ENCODE results near the gene FZR1. TPM values are rescaled to one million over a fixed set of nuclear protein-coding genes. Genes with fewer than 3 reads are reported as not detected.

Gene FZR1
- total and polyA plus RNA-seq, 9 of the 15 experiments (the other 6 are each of a cell fraction or from before 2014, with no cell fraction given) = 0.18 to 48.0 (median 22.2) TPM

- TF ChIP-seq ARID1B (IDR thresholded peaks at IDR 0.05) (peak; percentile 56), FOXK2 (conservative IDR thresholded peaks at IDR 0.05 in 1 of 2, IDR thresholded peaks at IDR 0.05 in 1 of 2; ENCODE audit: low read depth in 2 of 2) (peak in 1 of 2 experiments; percentile 60; a peak in 2 of 4 replicates), MAFF (IDR thresholded peaks at IDR 0.05; ENCODE audit: low read length) (peak; percentile 25), RCOR1 (IDR thresholded peaks at IDR 0.05; ENCODE audit: borderline replicate concordance in 1 of 2, low read depth in 2 of 2, low read length in 2 of 2) (peak; percentile 19 to 63; a peak in 2 of 4 replicates), CREM (IDR thresholded peaks at IDR 0.05; ENCODE audit: low read depth) (peak; percentile 87), ATF1 (CRISPR knock-in tag; IDR thresholded peaks at IDR 0.05) (no peak), ATF1 (tag; IDR thresholded peaks at IDR 0.05) (0 out of 2 replicates have a peak, but pooled peaks have one; percentile 30), TAL1 (IDR thresholded peaks at IDR 0.05) (peak; percentile 46; the same call in 1 of the 2 replicates), ASH1L (IDR thresholded peaks at IDR 0.05; ENCODE audit: borderline replicate concordance, low read depth, partially characterized antibody) (no peak), HDAC6 (IDR thresholded peaks at IDR 0.05; ENCODE audit: low read depth, low read length) (no peak), SMARCB1 (IDR thresholded peaks at IDR 0.05; ENCODE audit: insufficient read length, low read depth) (no peak), SMAD3 (CRISPR knock-in tag; conservative IDR thresholded peaks at IDR 0.05) (no peak), CREB3 (tag; conservative IDR thresholded peaks at IDR 0.05; ENCODE audit: low read depth) (0 out of 2 replicates have a peak, but pooled peaks have one; percentile 33), CCNT2 (IDR thresholded peaks at IDR 0.05; ENCODE audit: borderline replicate concordance, extremely low read depth, insufficient read length, low read depth, low read length) (peak; percentile 15), ZNF395 (CRISPR knock-in tag; IDR thresholded peaks at IDR 0.05) (peak; percentile 29; the same call in 1 of the 2 replicates), CCAR2 (IDR thresholded peaks at IDR 0.05; ENCODE audit: low read depth, low read length) (no peak), SREBF1 (IDR thresholded peaks at IDR 0.05; ENCODE audit: borderline replicate concordance, low read depth, low read length) (no peak), TCF7 (IDR thresholded peaks at IDR 0.05; ENCODE audit: borderline replicate concordance) (no peak), TFAP4 (CRISPR knock-in tag; IDR thresholded peaks at IDR 0.05; ENCODE audit: borderline replicate concordance) (peak; percentile 30), POLR2AphosphoS5 (IDR thresholded peaks at IDR 0.05; ENCODE audit: control insufficient read depth, insufficient read depth, low read depth, low read length) (peak; percentile 39; the same call in 1 of the 2 replicates), HDAC2 (IDR thresholded peaks at IDR 0.05) (peak; percentile 62), PCBP1 (IDR thresholded peaks at IDR 0.05; ENCODE audit: low read depth, low read length, poor library complexity, severe bottlenecking) (no peak)
- TF ChIP-seq, protein P1, sequence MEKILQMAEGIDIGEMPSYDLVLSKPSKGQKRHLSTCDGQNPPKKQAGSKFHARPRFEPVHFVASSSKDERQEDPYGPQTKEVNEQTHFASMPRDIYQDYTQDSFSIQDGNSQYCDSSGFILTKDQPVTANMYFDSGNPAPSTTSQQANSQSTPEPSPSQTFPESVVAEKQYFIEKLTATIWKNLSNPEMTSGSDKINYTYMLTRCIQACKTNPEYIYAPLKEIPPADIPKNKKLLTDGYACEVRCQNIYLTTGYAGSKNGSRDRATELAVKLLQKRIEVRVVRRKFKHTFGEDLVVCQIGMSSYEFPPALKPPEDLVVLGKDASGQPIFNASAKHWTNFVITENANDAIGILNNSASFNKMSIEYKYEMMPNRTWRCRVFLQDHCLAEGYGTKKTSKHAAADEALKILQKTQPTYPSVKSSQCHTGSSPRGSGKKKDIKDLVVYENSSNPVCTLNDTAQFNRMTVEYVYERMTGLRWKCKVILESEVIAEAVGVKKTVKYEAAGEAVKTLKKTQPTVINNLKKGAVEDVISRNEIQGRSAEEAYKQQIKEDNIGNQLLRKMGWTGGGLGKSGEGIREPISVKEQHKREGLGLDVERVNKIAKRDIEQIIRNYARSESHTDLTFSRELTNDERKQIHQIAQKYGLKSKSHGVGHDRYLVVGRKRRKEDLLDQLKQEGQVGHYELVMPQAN (IDR thresholded peaks at IDR 0.05; ENCODE audit: borderline replicate concordance) = no peak
These were observed 3.0 kb upstream of the FZR1 start (continued) for GRCh38 chr19:3503036-3503572.
